DOHH2 (cell line): ENCODE data around the gene TSPAN11.

Source experiments
- H3F3A ChIP-seq: fragments of 200-600 bp; sonication (generic), shearing (Covaris generic); 2 replicates; pipeline ENCODE4 v1.6.0; 2016; ENCODE audit warnings: antibody characterized with exemption, mild to moderate bottlenecking; ENCODE audit not compliant: control insufficient read depth, insufficient read depth
- H3K27ac ChIP-seq: fragments of 200-600 bp; sonication (generic); 2 replicates; pipeline ENCODE4 v1.5.1; 2014; ENCODE audit warnings: low read depth, mild to moderate bottlenecking, low read length, moderate library complexity
- H3K27me3 ChIP-seq: fragments of 200-600 bp; sonication (generic); 2 replicates; pipeline ENCODE4 v1.6.1; 2014; ENCODE audit warnings: mild to moderate bottlenecking, low read length, mixed read lengths; ENCODE audit not compliant: control insufficient read depth
- H3K36me3 ChIP-seq: fragments of 200-600 bp; sonication (generic); 2 replicates; pipeline ENCODE4 v1.6.1; 2014; ENCODE audit warnings: mild to moderate bottlenecking, low read length, moderate library complexity, mixed read lengths; ENCODE audit not compliant: control insufficient read depth
- H3K4me1 ChIP-seq: fragments of 200-600 bp; sonication (generic); 2 replicates; pipeline ENCODE4 v1.6.1; 2014; ENCODE audit warnings: mild to moderate bottlenecking, low read length, mixed read lengths; ENCODE audit not compliant: control insufficient read depth
- H3K4me2 ChIP-seq: fragments of 200-600 bp; sonication (generic); 2 replicates; pipeline ENCODE4 v1.6.0; 2014; ENCODE audit warnings: mild to moderate bottlenecking, low read length, moderate library complexity
- H3K4me3 ChIP-seq: fragments of 200-600 bp; sonication (generic); 2 replicates; pipeline ENCODE4 v1.5.1; 2014; ENCODE audit warnings: mild to moderate bottlenecking, low read length, mixed read lengths
- H3K79me2 ChIP-seq: fragments of 200-600 bp; sonication (generic); 2 replicates; pipeline ENCODE4 v1.6.1; 2014; ENCODE audit warnings: mild to moderate bottlenecking, low read length, mixed read lengths; ENCODE audit not compliant: control insufficient read depth
- H3K9me2 ChIP-seq: fragments of 200-600 bp; sonication (generic); replicated peaks from 2 replicates; pipeline ENCODE4 v1.6.1; 2014; ENCODE audit warnings: mild to moderate bottlenecking, low read length, mixed read lengths; ENCODE audit not compliant: control insufficient read depth
- H3K9me3 ChIP-seq: fragments of 200-600 bp; sonication (generic); 2 replicates; pipeline ENCODE4 v1.6.1; 2014; ENCODE audit warnings: antibody characterized with exemption, low read length, mixed read lengths; ENCODE audit not compliant: control insufficient read depth, insufficient read depth
- H4K20me1 ChIP-seq: fragments of 200-600 bp; sonication (generic); 2 replicates; pipeline ENCODE4 v1.6.0; 2014; ENCODE audit warnings: low read depth, mild to moderate bottlenecking, antibody characterized with exemption, low read length, moderate library complexity; ENCODE audit not compliant: control insufficient read depth, insufficient read depth
- EZH2phosphoT487 ChIP-seq: fragments of 200-600 bp; sonication (generic); IDR thresholded peaks from 2 replicates; pipeline ENCODE4 v1.6.1; 2017; ENCODE audit warnings: borderline replicate concordance, mild to moderate bottlenecking, antibody characterized with exemption, low read length, moderate library complexity, mixed read lengths
- TF ChIP-seq, protein P1 (sequence below): fragments of 200-600 bp; sonication (generic); IDR thresholded peaks from one replicate; pipeline ENCODE4 v1.5.1; 2014; ENCODE audit warnings: antibody characterized with exemption, mild to moderate bottlenecking, low read depth, low read length; ENCODE audit not compliant: poor library complexity, severe bottlenecking

The TSPAN11 gene

DNA sequence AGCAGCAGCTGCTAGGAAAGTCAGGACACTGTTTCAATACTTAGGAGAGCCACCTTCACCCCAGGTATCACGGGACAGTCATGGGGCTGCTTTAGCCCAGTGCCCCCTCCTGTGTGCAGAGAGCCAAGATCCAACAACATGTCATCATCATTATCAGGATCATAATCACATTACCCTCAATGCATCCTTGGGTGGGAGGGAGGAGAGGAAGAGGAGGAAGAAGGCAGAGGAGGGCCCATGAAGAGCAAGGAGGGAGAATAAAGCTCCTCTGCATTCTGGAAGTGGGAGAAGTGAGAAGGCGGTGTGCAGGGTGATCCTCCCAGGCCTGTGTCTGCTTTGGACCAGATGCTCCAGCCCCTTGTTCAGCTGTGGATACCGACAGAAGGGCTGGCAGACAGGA is 64.2 kb downstream of the TSPAN11 start:
- H3F3A ChIP-seq, result no peaks in the 10 kb centered on the region
- H3K9me2 ChIP-seq, result no peaks in the 10 kb centered on the region
- no peaks in the 10 kb centered on the region for H3K79me2 ChIP-seq
- H3K4me1 ChIP-seq, result no peaks in the 10 kb centered on the region
- no peaks in the 10 kb centered on the region for H3K27me3 ChIP-seq
- no peak overlapping the region for H3K4me2 ChIP-seq
- TF ChIP-seq, protein P1, sequence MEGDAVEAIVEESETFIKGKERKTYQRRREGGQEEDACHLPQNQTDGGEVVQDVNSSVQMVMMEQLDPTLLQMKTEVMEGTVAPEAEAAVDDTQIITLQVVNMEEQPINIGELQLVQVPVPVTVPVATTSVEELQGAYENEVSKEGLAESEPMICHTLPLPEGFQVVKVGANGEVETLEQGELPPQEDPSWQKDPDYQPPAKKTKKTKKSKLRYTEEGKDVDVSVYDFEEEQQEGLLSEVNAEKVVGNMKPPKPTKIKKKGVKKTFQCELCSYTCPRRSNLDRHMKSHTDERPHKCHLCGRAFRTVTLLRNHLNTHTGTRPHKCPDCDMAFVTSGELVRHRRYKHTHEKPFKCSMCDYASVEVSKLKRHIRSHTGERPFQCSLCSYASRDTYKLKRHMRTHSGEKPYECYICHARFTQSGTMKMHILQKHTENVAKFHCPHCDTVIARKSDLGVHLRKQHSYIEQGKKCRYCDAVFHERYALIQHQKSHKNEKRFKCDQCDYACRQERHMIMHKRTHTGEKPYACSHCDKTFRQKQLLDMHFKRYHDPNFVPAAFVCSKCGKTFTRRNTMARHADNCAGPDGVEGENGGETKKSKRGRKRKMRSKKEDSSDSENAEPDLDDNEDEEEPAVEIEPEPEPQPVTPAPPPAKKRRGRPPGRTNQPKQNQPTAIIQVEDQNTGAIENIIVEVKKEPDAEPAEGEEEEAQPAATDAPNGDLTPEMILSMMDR, result no peak
- no peak for TF ChIP-seq EZH2phosphoT487
- H4K20me1 ChIP-seq, result no peaks in the 10 kb centered on the region
- H3K36me3 ChIP-seq, result no peaks in the 10 kb centered on the region
- no peak overlapping the region for H3K4me3 ChIP-seq
- no peaks in the 10 kb centered on the region for H3K9me3 ChIP-seq
- H3K27ac ChIP-seq, result no peak overlapping the region

- Histone ChIP-seq H3K27ac (no peak overlapping the region), H3K27me3 (no peaks in the 10 kb centered on the region), H3K4me1 (no peaks in the 10 kb centered on the region), H4K20me1 (no peaks in the 10 kb centered on the region), H3K4me2 (no peak overlapping the region), H3K36me3 (no peaks in the 10 kb centered on the region), H3F3A (no peaks in the 10 kb centered on the region), H3K4me3 (no peak overlapping the region), H3K9me3 (no peaks in the 10 kb centered on the region), H3K9me2 (no peaks in the 10 kb centered on the region), H3K79me2 (no peaks in the 10 kb centered on the region)
- TF ChIP-seq, protein P1, result no peak
Measured at GRCh38 chr12:30991466-30991865, 64.9 kb downstream of the TSPAN11 start.

DNA sequence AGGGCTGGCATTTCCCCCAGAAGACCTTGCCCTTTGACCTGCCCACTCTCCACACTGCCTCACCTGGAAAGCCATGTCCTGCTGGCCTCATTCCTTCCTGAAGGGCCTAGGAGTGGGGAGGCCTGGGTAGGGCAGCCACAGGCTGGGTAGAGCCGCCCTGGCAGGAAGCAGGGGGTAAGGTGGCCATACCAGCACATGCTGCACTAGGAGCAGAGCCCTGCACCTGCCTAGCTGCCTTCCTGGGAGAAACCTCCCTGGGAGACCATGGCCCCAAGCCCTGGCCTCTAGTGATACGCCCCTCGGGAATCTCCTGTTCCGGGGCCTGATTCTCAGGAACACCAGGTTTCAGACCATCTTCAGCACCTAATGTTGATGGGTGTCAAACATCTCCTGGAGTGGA is 65.8 kb downstream of the TSPAN11 start:
- H3F3A ChIP-seq, result no peaks in the 10 kb centered on the region
- TF ChIP-seq, protein P1, result no peak
- TF ChIP-seq EZH2phosphoT487, result no peak
- no peaks in the 10 kb centered on the region for H3K4me1 ChIP-seq
- no peaks in the 10 kb centered on the region for H3K79me2 ChIP-seq
- no peaks in the 10 kb centered on the region for H3K27me3 ChIP-seq
- H3K4me2 ChIP-seq, result no peak overlapping the region
- no peak overlapping the region for H3K27ac ChIP-seq
- no peaks in the 10 kb centered on the region for H4K20me1 ChIP-seq
- H3K4me3 ChIP-seq, result no peak overlapping the region
- H3K9me2 ChIP-seq, result no peaks in the 10 kb centered on the region
- H3K9me3 ChIP-seq, result no peaks in the 10 kb centered on the region
- no peaks in the 10 kb centered on the region for H3K36me3 ChIP-seq

- no peaks in the 10 kb centered on the region for H3K79me2 ChIP-seq
- H3K4me1 ChIP-seq, result no peaks in the 10 kb centered on the region
- TF ChIP-seq, protein P1, result no peak
- TF ChIP-seq EZH2phosphoT487, result no peak
- H3K27ac ChIP-seq, result no peak overlapping the region
- no peak overlapping the region for H3K4me3 ChIP-seq
- H3K4me2 ChIP-seq, result no peak overlapping the region
- H3K9me3 ChIP-seq, result no peaks in the 10 kb centered on the region
- H3K36me3 ChIP-seq, result no peaks in the 10 kb centered on the region
- no peaks in the 10 kb centered on the region for H3F3A ChIP-seq
- H4K20me1 ChIP-seq, result no peaks in the 10 kb centered on the region
- no peaks in the 10 kb centered on the region for H3K27me3 ChIP-seq
- no peaks in the 10 kb centered on the region for H3K9me2 ChIP-seq
Measured at GRCh38 chr12:30993766-30994165, 67.2 kb downstream of the TSPAN11 start.
